Suprapubic skin (tissue), 4 donors: ENCODE measurements around the gene RXYLT1. TPM values are rescaled to one million over a fixed set of nuclear protein-coding genes. Genes with fewer than 3 reads are reported as not detected.

Experiments used
- DNase-seq, 2 donors: peaks; one replicate each; pipeline ENCODE4 v3.0.0-alpha.2; 2019; ENCODE audit warnings: low spot score in 2 of 2
- H3K27ac ChIP-seq: fragments of 200-600 bp; sonication (generic); one replicate; pipeline ENCODE4 v1.5.1; 2019
- H3K27me3 ChIP-seq: fragments of 200-600 bp; sonication (generic); one replicate; pipeline ENCODE4 v1.5.1; 2019
- H3K36me3 ChIP-seq: fragments of 200-600 bp; sonication (generic); one replicate; pipeline ENCODE4 v1.5.1; 2019
- H3K4me1 ChIP-seq: fragments of 200-600 bp; sonication (generic); one replicate; pipeline ENCODE4 v1.5.1; 2019
- H3K4me3 ChIP-seq: fragments of 200-600 bp; sonication (generic); one replicate; pipeline ENCODE4 v1.5.1; 2019; ENCODE audit warnings: mild to moderate bottlenecking
- H3K9me3 ChIP-seq: fragments of 200-600 bp; sonication (generic); one replicate; pipeline ENCODE4 v1.5.1; 2019
- CTCF ChIP-seq, 2 donors: fragments of 200-600 bp in 1 of 2; fragments of 450-650 bp in 1 of 2; sonication (generic) in 1 of 2; IDR thresholded peaks; one replicate each; pipeline ENCODE4 v1.5.1; 2016 to 2019; ENCODE audit warnings: antibody characterized with exemption in 2 of 2, mild to moderate bottlenecking in 1 of 2, moderate library complexity in 1 of 2
- EP300 ChIP-seq: sonication (generic); formaldehyde crosslinking; IDR thresholded peaks from one replicate; pipeline ENCODE4 v1.6.1; 2017; ENCODE audit warnings: antibody characterized with exemption
- POLR2A ChIP-seq, 2 donors: fragments of 450-650 bp; IDR thresholded peaks; one replicate each; pipeline ENCODE4 v1.6.1; 2017; ENCODE audit warnings: antibody characterized with exemption in 2 of 2, mild to moderate bottlenecking in 2 of 2, moderate library complexity in 2 of 2
- POLR2AphosphoS5 ChIP-seq, 3 donors: sonication (generic); formaldehyde crosslinking; IDR thresholded peaks; one replicate each; pipeline ENCODE4 v1.6.1; 2017; ENCODE audit warnings: antibody characterized with exemption in 3 of 3
- WGBS: methylation state at CpG from one replicate; pipeline ENCODE4 v1.1.5; 2018; 5-methylcytosine and 5-hydroxymethylcytosine counted together
- total RNA-seq, 4 donors: library from RNA; depleted of rRNA; stranded (reverse); fragments of >200 nt; gene quantifications; one replicate each; pipeline ENCODE4 v1.1.0, GENCODE V29; 2016

RXYLT1 gene
- total RNA-seq, 4 donors from 2014 or later: 11.7 to 17.5 (median 13.0) TPM

GRCh38 chr12:63849106-63849620, 69.5 kb downstream of the RXYLT1 start:
- Histone ChIP-seq H3K9me3 (no peaks in the 10 kb centered on the region), H3K27ac (no peak overlapping the region), H3K4me1 (peaks cover 14% of the 10 kb centered on the region), H3K27me3 (no peaks in the 10 kb centered on the region), H3K4me3 (no peak overlapping the region), H3K36me3 (no peaks in the 10 kb centered on the region)
- no peak for DNase-seq
- WGBS: 70% methylated on average over 1 of the region's 1 CpG
- TF ChIP-seq CTCF (IDR thresholded peaks at IDR 0.05) (no peak), POLR2AphosphoS5 (IDR thresholded peaks at IDR 0.05) (no peak), EP300 (no peak), POLR2A (IDR thresholded peaks at IDR 0.05) (no peak)

- WGBS: 79% methylated on average over 4 of the region's 4 CpGs
- Histone ChIP-seq H3K27me3 (no peaks in the 10 kb centered on the region), H3K4me3 (no peak overlapping the region), H3K4me1 (peaks cover 14% of the 10 kb centered on the region), H3K36me3 (no peaks in the 10 kb centered on the region), H3K27ac (no peak overlapping the region), H3K9me3 (no peaks in the 10 kb centered on the region)
- no peak for DNase-seq
- TF ChIP-seq POLR2AphosphoS5 (IDR thresholded peaks at IDR 0.05): no peak
- no peak for TF ChIP-seq POLR2A (IDR thresholded peaks at IDR 0.05)
- no peak for TF ChIP-seq CTCF (IDR thresholded peaks at IDR 0.05)
- TF ChIP-seq EP300: no peak
These were observed 69.9 kb downstream of the RXYLT1 start for GRCh38 chr12:63849641-63850040.

GRCh38 chr12:63853978-63854377, 74.3 kb downstream of the RXYLT1 start:
- no peak for TF ChIP-seq EP300
- no peak for TF ChIP-seq POLR2AphosphoS5 (IDR thresholded peaks at IDR 0.05)
- no peak for TF ChIP-seq POLR2A (IDR thresholded peaks at IDR 0.05)
- TF ChIP-seq CTCF (IDR thresholded peaks at IDR 0.05): no peak
- no peak overlapping the region for H3K27ac ChIP-seq

GRCh38 chr12:63855299-63855698, 75.6 kb downstream of the RXYLT1 start:
- no peak for DNase-seq
- Histone ChIP-seq H3K4me3 (no peak overlapping the region), H3K9me3 (no peaks in the 10 kb centered on the region), H3K27ac (no peak overlapping the region), H3K4me1 (no peaks in the 10 kb centered on the region), H3K36me3 (no peaks in the 10 kb centered on the region), H3K27me3 (no peaks in the 10 kb centered on the region)
- TF ChIP-seq POLR2AphosphoS5 (IDR thresholded peaks at IDR 0.05) (no peak), POLR2A (IDR thresholded peaks at IDR 0.05) (no peak), EP300 (no peak), CTCF (IDR thresholded peaks at IDR 0.05) (no peak)
- 88% methylated on average over 3 of the region's 3 CpGs for WGBS

More at GRCh38 chr12:63853978-63854377, 74.3 kb downstream of the RXYLT1 start:
- no peaks in the 10 kb centered on the region for H3K36me3 ChIP-seq
- no peak for DNase-seq
- no peaks in the 10 kb centered on the region for H3K27me3 ChIP-seq
- H3K9me3 ChIP-seq: no peaks in the 10 kb centered on the region
- no peaks in the 10 kb centered on the region for H3K4me1 ChIP-seq
- no peak overlapping the region for H3K4me3 ChIP-seq

- WGBS: 68% methylated on average over 6 of the region's 6 CpGs
- Histone ChIP-seq H3K36me3 (no peaks in the 10 kb centered on the region), H3K27me3 (no peaks in the 10 kb centered on the region), H3K27ac (no peak overlapping the region), H3K4me1 (no peaks in the 10 kb centered on the region), H3K9me3 (no peaks in the 10 kb centered on the region), H3K4me3 (no peak overlapping the region)
- no peak for DNase-seq
- TF ChIP-seq EP300 (no peak), CTCF (IDR thresholded peaks at IDR 0.05) (no peak), POLR2A (IDR thresholded peaks at IDR 0.05) (no peak), POLR2AphosphoS5 (IDR thresholded peaks at IDR 0.05) (no peak)
These were observed 78.3 kb downstream of the RXYLT1 start for GRCh38 chr12:63857771-63858670.
